Activated CD4-positive, CD25-positive, alpha-beta regulatory T cell treated with anti-CD3 and anti-CD28 coated beads, Interleukin-2, amount 50 U/mL, for 72 hours (primary cell): ENCODE results near the gene TBC1D22A.

Experiments used
- DNase-seq: peaks from one replicate; pipeline ENCODE4 v3.0.0; 2021

Gene TBC1D22A

DNA sequence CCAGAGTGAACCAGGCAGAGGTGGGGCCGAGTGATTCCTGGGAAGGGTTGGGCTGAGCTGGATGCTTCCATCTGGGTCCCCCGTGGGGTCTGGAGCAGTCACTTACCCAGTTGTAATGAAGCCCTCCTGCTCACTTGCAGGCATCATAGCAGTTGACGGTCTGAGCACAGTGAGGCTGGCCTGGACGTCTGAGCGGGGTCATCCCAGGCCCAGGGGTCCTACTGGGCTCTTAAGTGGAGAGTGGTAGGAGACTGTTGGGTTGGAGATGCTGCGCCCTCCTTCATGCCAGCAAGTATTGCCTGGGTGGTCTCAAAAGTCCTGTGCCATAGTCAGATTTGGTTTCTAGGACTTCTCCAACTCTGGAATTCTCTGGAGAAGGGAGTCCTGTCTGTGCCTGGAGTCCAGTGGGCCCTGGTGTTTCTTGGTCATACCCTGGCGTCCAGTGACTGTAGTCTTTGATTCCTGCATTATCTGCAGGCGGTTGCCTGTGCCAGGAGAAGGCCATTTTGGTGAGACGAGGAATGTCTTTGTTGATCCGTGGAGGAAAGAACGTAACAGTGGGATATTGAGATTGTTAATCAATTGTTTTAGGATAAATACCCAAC is 82.3 kb downstream of the TBC1D22A start:
- no peak for DNase-seq

DNA sequence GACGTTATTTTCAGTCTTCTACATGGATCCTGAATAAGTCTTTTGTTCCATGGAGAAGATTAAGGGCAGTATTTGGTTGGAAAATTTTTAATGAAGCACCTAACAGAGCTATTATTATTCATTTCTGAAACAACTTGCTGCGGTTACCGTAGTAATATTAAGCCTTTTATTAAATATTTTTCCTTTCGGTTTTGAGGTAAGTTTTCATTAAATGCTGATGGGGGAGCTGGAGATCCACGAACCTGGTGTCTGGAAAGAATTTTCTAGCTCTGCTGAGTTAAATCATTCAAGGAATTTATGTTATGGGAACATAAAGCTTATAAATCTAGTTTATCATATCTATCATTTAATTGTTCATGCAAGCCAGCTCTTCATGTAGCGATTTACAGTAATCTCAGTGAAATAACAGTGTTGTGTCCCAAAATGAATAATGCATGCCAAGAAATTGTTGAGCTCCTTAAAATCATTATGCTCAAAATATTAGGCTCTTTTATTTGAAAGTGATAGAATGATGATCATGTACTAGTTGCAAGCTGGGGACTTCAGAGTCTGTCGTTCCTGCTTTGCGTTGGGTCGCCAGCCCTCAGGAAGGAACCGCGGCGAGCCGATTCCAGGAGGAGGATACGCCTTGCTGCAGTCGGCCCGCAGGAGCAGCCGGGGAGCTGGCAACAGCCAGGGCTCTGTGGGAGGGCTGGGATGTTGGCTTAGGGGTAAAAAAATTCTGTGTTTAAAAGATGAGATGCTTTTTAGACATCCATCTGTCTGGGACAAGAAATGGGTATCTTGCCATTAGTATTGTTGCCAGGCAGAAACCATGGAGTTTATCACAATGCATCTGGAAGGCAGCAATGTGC is 83.1 kb downstream of the TBC1D22A start:
- DNase-seq: no peak

DNA sequence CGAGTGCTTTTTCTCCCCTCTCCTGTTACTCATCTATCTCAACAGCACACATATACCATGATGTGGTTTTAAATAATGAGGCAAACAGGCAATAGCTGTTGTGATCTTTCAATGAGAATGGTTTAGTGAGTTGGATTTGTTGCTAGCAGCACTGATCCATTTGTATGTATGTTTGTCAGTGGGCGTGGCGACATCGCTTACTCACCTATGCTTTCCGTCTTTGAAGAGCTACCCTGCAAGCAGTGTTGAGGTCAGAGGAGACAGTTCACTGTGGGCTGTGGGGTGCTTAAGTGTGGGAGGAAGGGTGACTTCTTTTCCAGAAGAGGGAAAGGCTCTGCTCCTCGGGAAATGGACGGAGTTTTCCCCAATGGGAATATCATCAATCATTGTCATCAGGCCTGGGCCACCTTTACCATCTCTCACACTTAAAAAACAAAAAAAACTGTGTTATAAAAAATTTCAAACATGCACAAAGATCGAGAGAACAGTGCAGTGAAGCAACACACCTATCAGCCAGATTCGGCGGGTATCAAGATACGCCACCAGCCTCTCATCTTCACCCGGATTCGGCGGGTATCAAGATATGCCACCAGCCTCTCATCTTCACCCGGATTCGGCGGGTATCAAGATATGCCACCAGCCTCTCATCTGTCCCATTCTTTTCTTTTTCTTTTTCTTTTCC is 83.8 kb downstream of the TBC1D22A start:
- no peak for DNase-seq

DNA sequence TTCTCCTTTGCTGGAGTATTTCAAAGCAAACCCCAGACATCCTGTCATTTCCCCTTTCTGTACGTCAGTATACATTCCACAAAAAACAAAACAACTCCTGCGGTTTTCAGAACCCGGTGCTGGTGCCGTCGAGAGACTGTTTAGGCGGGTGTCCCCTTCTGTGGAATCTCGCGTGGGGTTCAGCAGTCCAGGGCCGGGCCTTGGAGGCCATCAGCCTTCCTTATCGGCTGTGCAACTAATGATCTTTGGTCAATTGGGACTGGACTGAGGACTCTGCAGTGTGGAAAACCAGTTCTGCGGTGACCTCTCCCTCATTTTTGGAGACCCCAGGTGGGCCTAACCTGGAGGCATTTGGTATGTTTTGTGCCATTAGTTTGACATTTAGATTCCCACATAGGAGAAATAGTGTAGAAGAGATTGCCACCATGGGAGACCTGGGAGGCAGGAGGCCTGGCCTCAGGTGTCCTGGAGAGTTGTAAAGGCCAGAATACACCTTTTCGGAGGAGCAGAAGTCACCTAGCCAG is 84.4 kb downstream of the TBC1D22A start:
- no peak for DNase-seq

DNA sequence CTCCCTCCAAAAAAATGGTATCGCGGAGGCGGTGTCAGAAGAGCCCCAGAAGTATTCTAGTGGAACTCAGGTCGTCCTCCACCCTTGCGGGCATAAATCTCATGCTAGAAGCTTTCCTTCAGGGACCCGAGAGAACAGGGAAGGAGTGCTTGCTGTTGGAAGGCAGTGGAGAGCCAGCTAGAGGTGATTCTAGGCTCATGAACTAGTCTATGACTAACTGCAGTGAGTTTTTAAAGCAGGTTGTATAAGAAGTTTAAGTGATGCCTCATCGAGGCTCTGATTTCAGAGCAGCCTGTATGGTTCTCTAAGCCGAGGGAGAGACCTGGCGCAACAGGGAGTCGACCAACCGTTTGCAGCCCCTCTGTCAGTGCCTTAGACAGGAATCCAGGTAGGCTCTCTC is 85.7 kb downstream of the TBC1D22A start:
- DNase-seq: no peak

DNA sequence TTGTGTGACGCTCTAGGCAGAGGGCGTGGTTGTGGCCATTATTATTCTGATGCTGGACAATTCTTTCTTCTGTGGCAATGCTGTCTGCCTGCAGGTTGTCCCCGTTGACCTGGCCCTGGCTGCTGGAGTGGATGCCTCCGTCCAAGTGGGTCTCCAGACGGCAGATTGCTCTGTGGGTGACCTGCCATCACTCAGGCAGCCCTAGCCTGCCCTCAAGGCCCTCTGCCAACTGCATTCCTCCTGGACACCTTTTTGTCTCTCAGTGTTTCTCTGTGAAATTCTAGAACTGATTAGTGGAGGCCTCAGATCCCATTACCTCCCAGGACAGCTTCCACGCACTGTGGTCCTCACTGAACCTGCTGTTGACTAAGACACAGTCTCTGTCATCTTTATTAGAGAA is 86.7 kb downstream of the TBC1D22A start:
- DNase-seq: no peak

DNA sequence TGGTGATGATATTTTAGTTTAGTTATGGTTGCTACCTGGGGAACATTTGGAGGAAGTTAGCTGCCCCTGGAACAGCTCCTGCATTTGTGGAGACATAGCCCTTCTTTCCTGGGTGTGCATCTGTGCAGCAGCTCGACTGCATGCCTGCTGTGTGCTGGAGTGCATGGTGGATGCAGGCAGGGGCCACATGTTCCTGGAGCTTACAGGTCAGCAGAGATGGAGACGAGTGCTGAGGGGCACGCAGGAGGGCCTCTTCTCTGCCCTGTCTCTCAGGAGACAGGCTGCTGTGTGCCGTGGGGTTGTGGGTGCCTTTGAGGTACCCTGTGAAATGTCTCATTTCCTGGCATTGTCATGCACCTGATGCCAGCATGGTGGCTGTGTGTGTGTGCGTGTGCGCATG is 87.5 kb downstream of the TBC1D22A start:
- no peak for DNase-seq

DNA sequence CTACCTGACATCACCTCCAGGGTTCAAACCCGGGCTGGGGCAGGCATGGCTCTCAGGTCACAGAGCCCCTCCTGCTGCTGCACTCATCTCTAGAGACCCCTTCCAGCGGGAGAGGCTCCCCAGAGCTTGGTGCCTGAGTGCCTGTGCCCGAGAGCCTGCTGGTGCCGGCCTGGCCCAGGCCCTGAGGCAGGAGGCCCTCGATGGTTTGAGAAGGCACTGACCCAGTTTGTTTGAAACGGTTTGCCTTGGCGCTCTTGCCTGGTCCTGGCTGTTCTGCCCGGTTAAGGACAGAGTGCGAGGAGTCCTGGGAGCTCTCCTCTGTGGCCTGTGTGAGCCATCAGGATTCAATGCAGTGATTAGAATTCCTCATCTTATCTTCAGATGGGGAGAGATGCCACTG is 88.9 kb downstream of the TBC1D22A start:
- no peak for DNase-seq

DNA sequence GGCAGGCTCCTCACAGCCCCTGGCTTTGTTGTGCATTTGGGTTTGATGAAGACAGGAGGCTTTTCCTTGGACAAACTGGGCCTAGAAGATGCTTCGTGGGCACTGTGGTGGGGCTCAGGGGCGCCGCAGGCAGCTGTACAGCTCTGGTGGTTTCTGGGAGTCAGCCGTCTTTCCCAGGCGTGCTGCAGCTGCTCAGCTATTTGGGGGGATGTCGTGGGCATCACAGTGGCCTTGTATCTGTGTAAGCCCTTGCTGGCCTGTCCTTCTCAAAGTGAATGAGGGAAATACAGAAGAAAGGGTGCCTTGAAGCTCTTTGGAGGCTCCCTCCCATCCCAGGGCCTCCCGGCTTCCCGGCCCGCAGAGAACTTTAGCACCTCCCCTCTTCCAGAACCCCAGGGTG is 89.5 kb downstream of the TBC1D22A start:
- DNase-seq: no peak

DNA sequence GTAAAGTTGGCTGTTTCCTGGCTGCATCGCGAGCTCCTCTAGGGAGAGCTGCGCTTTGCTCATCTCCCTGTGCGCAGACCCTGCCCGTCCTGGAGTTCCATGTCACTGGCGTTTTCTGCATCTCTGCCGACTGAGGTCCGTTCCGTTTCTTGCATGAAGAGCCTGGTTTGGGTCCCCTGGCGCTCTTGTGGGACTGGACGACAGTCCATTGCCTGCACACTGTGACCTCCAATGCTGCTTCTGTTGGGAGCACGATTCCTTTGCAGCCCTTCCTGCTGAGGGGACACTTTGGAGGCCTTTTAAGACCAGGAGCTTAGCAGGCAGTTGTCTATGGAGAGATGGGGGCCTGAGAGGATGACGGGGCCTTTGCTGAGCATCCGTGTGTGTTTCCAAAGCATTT is 90.3 kb downstream of the TBC1D22A start:
- no peak for DNase-seq

DNA sequence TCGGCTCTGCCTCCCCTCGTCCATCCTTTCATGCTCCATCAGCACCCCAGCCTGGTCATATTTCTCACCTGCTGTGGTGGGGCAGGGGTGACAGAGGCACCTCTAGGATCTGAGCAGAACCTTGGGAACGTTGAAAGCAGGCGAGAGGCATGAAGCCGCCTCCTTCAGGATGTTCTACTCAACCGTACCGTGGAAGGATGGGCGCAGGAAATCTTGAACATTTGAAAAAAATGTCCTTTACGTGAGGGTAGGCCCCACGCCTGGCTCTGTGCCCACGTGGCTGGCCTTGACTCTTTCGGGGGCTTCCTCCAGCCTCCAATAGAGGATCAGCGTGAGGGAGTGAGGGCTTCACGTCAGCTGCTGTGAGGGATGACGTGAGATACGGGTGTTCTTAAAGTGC is 90.7 kb downstream of the TBC1D22A start:
- DNase-seq: no peak

DNA sequence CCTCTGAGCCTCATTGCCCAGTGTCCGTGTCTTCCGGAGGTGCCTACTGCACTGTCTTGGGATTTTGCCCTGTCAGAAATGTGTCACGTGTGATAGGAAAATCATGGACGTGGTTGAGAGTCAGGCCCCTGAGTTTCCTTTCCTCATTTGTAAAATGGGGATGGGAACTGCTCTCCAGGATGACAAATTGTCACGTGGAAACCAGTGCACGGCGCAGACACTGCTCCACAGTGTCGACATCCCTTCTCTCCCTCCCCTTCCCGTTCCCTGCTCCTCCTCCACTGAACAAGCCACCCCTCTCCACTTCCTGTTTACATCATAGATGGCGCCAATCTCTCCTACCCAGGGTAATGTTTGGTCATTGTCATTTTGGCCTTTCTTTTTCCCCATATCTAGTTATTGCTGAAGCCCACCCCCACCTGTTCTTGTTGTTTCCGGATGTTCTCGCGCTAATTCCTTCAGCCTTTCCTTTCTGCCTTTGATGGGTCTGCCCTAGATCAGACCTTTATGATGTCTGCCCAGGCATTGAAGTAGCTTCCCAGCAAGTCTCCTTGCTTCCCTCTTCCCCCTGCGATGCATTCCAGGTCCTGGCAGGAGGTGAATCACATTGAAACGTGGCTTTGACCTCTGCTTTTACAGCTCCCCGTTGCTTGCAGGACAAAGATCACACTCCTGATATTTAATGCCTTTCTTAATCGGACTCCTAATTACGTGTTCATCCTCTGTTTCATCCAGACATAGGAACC is 91.8 kb downstream of the TBC1D22A start:
- DNase-seq: no peak

DNA sequence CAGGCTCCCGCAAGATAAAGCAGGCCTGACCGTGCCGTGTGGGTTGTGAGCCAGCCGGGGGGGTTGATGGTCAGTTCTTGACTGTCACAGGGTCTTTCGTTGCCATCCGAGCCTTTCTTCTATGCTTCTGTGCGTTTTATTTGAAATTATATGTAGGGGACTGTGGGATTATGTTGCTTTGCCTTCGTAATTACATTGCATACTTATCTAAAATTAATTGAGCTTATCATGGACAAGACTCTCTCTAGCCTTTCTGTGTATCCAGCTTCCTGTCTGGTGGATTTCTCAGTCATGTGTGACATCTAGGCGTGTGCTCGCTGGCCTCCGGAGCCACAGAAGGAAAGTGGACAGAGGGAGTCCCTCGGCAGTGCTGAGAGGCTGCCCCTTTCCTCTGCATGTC is 93.2 kb downstream of the TBC1D22A start:
- no peak for DNase-seq

DNA sequence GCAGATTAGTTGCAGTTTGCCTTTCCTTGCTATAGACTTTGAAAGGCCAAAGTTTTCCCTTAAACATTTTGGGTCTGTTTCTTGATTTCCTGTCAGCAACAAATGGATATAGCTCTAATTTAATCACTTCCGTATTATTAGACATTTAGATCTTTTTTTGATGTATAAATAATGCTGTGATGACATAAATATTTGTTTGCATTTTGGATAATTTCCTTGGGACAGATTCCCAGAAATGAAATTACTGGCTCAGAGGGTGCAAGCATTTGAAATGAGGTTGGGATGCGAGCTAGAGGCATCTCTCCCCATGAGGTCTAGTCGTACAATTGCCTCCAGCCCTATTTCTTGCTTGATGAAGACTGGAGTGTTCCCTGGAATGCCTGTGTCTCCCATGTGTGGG is 94.2 kb downstream of the TBC1D22A start:
- DNase-seq: no peak

DNA sequence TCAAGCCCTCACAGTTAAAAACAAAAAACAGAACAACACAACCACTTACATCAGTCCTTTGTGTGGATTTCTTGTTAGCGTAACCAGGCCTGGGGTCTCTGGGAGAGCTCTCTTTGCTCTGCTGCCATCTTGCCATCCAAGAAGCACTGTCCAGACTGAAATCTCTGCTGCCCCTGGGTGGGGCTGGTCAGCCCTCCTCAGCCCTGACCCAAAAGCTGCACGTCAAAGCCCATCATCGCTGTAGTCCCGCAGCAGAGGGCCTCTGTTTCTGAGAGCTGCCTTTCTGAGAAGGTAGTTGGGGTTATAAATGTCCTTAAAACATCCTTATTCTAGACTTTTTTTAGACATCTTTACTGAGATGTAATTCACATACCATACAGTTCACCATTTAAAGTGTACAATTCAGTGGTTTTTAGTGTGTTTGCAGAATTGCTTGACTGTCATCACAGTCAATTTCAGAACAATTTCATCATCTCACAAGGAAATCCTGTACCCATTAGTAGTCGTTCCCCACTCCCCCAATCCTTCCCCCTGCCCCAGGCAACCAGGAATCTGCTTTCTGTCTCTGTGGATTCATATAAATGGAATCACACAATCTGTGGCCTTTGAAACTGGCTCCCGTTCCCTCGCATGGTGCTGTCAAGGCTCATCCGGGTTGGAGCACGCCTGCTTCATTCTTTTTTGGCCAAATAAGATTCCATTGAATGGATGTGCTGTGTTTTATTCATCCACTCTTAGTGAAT is 94.9 kb downstream of the TBC1D22A start:
- DNase-seq: no peak

DNA sequence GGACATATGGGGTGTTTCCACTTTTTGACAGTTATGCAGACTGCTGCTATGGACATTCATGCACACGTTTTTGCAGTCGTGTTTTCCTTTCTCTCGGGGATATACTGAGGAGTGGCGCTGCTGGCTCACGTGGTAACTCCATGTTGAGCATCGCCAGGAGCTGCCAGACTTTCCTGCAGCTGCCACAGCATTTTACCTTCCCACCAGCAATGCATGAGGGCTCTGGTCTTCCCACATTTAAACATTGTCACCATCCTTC is 95.4 kb downstream of the TBC1D22A start:
- DNase-seq: no peak

DNA sequence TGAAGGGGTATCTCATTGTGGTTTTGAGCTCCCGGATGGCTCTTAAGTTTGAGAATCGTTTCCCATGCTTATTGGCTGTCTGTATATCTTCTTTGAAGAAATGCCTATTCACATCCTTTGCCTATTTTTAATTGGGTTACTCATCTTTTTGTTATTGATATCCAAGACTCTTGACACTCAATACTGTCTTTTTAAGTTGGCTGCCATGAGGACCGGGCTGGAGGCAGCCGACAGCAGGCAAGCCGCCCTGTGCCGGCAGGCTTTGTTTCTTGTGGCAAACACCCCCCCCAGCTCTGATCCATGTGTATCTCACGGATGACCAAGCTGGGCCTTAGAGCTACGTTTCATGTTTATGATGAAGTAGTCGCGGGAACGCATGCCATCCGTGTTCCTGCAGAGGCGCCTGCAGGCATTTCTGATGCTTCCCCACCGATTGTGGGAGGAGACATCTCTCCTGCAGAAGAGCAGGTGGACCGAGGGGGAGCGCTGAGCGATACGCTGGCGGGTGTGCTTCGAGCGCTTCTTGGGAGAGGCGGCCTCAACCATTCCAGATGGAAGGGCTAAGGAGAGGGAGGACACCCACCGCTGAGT is 95.8 kb downstream of the TBC1D22A start:
- no peak for DNase-seq

DNA sequence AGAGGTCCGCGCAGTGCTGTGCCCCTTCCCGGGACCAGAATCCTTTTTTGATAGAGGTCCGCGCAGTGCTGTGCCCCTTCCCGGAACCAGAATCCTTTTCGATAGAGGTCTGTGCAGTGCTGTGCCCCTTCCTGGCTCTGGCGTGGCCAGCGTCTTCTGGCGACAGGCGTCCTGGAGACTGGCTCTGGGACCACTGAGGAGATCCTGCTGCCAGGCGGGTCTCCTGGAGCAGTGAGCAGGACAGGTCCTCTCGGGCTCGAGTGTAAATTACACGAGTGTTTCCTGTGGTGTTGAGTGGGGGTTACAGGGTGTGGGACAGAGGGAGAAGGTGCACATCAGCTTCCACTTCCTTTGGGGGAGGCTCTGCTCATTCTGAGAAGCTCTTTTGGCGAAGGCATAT is 98.1 kb downstream of the TBC1D22A start:
- DNase-seq: no peak

DNA sequence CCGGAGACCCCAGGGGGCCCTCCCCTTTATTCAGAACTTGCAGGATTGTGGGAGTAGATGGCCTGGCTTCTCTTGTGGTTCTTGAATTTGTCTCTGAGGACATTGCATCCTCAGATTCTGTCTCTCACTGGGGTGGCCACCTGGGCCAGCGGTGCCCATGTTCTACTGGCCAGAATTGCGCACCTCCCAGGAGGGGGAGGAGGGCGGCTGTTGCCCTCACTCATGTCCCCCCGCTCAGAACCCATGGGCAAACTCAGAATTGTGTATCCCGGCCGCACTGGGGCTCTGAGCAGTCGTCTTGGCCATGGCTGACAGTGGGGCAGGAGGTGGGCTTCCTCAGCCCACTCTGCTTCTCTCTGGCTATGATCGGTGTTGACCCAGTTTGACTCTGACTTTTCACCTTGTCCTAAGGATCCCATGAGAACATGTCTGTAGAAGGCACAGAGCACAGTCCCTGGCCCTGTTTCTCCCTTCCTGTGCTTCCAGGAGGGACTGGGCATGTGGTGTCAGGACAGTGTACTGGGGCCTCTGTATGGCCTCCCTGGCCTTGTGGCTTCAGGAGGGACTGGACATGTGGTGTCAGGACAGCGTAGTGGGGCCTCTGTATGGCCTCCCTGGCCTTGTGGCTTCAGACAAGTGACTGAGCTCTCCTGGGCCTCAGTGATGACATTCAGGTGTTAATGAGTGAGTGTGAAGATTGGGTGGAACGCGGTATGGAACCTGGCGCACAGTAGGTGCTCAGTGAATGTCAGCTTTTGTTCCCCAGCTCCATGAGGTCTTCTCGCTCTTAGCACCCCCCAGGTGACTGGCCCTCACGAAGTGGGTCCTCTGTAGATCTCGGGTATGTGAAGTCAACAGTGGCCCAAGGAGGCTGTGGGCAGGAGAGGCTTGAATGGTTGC is 99.3 kb downstream of the TBC1D22A start:
- DNase-seq: no peak

DNA sequence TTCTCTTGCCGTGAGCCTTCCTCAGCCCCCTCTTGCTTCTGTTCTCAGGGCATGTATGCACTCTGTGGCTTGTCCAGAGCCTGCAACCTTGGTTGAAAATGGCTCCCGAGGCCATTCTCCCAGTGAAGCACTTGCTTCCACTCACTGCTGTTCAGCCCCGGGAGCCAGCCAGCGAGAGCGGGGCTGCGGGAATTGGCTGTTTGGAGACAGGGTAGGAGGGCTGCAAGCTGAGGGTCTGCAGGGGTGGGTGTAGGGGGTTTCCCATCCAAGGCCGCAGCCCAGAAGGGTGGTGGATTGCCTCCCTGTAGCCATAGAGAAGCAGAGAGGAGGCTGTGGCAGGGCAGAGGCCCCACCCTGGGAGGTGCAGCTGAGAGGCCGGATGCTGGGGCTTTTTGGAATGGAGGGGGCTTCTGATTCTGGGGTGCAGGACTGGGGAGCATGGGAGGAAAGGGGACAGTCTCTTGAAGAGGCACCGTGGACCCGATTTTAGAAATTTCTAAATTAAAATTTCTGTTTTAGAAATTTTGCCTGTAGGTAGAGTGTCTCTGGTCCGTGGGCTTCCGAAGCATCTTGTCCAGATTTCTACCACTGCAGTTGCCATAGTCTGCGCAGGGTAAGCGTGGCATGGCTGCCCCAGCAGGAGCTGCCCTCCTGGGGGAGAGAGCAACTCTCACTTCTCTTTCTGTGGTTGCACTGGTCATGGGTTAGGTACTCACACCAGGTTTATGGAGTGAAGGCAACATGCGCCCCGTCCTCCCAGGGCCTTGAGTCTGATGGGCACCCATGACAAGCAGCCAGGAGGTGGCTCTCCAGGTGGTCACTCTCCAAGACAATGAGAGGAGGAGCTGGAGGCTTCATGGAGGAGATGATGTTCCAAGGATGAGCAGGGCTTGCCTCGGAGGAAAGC is 100.2 kb downstream of the TBC1D22A start:
- no peak for DNase-seq
